HEK293T (cell line): ENCODE measurements around the gene ATP2C1.

Experiments
- BHLHE40 ChIP-seq: fragments of 450-650 bp; IDR thresholded peaks from 2 replicates; pipeline ENCODE4 v1.6.1; 2016; ENCODE audit warnings: mild to moderate bottlenecking, moderate library complexity, borderline replicate concordance
- FOXA1 ChIP-seq: fragments of 450-650 bp; IDR thresholded peaks from 2 replicates; pipeline ENCODE4 v1.6.1; 2016; ENCODE audit warnings: mild to moderate bottlenecking
- FOXM1 ChIP-seq: fragments of 450-650 bp; IDR thresholded peaks from 2 replicates; pipeline ENCODE4 v1.6.1; 2017; ENCODE audit warnings: mild to moderate bottlenecking, borderline replicate concordance
- PKNOX1 ChIP-seq: fragments of 450-650 bp; IDR thresholded peaks from 2 replicates; pipeline ENCODE4 v1.6.1; 2016
- TARDBP ChIP-seq: fragments of 450-650 bp; IDR thresholded peaks from 2 replicates; pipeline ENCODE4 v1.6.1; 2016

- TF ChIP-seq BHLHE40 (no peak), PKNOX1 (no peak), FOXM1 (no peak), TARDBP (no peak), FOXA1 (no peak)
These were observed 7.8 kb downstream of the ATP2C1 start for GRCh38 chr3:130901463-130902204.
